Gastroesophageal sphincter (tissue), 3 donors: Measurements from ENCODE around the gene CNIH4.

Experiments used
- POLR2A ChIP-seq, 2 donors: fragments of 450-650 bp; IDR thresholded peaks; one replicate each; pipeline ENCODE4 v1.6.1; 2017; ENCODE audit warnings: antibody characterized with exemption in 2 of 2, mild to moderate bottlenecking in 2 of 2, moderate library complexity in 1 of 2
- TF ChIP-seq, protein P1 (sequence below), 4 experiments: fragments of 200-600 bp in 2 of 4; fragments of 450-650 bp in 2 of 4; sonication (generic) in 1 of 4; IDR thresholded peaks; one replicate each; pipeline ENCODE4 v1.5.1; 2017 to 2019; ENCODE audit warnings: antibody characterized with exemption in 4 of 4, mild to moderate bottlenecking in 2 of 4, moderate library complexity in 2 of 4

DNA sequence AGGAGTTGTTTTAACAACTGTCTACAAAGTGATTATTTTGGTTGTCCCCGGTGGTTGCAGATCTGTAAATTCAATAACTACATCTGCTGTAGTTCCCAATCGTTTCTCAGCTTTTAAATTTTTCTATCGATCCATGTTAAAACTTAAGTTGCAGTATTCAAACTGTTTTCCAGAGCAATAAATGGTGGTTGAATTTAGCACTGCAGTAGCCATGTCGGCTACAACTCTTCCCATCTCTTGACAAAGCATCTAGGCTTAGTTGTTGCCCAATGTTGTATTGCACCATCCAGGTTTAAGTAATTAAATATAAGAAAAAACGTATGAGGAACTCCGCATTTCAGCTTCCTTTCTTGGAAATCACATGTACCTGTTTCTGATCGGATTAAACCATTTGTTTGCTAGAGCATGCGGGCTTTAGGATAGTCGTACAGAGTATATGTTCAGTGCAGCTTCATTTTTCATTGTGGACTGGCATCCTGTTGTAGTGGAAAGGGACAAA is 996 bp downstream of the CNIH4 start:
- TF ChIP-seq, protein P1, sequence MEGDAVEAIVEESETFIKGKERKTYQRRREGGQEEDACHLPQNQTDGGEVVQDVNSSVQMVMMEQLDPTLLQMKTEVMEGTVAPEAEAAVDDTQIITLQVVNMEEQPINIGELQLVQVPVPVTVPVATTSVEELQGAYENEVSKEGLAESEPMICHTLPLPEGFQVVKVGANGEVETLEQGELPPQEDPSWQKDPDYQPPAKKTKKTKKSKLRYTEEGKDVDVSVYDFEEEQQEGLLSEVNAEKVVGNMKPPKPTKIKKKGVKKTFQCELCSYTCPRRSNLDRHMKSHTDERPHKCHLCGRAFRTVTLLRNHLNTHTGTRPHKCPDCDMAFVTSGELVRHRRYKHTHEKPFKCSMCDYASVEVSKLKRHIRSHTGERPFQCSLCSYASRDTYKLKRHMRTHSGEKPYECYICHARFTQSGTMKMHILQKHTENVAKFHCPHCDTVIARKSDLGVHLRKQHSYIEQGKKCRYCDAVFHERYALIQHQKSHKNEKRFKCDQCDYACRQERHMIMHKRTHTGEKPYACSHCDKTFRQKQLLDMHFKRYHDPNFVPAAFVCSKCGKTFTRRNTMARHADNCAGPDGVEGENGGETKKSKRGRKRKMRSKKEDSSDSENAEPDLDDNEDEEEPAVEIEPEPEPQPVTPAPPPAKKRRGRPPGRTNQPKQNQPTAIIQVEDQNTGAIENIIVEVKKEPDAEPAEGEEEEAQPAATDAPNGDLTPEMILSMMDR (IDR thresholded peaks at IDR 0.05), result no peak
- no peak for TF ChIP-seq POLR2A (IDR thresholded peaks at IDR 0.05)
